Dendritic cell treated with granulocyte-macrophage colony-stimulating factor and Interleukin-4, amounts not matched to agents 40 ng/mL and 50 ng/mL, for 4 days (primary cell): ENCODE results near the gene FPR3.
"Not testable (repeated sequence)": the region's sequence is repeated elsewhere in the genome, so short reads cannot be mapped to it uniquely, and the experiment has no call there.

Source experiments
- H3K27ac Mint-ChIP-seq: one replicate; pipeline ENCODE4 v1.8.0; 2022; ENCODE audit warnings: mild to moderate bottlenecking, mixed read lengths
- H3K27me3 Mint-ChIP-seq: one replicate; pipeline ENCODE4 v1.8.0; 2022; ENCODE audit warnings: mild to moderate bottlenecking, mixed read lengths
- H3K36me3 Mint-ChIP-seq: one replicate; pipeline ENCODE4 v1.8.0; 2022; ENCODE audit warnings: low read depth, mixed read lengths
- H3K4me1 Mint-ChIP-seq: one replicate; pipeline ENCODE4 v1.8.0; 2022; ENCODE audit warnings: low read depth, mixed read lengths
- H3K4me3 Mint-ChIP-seq: one replicate; pipeline ENCODE4 v1.8.0; 2022; ENCODE audit warnings: mild to moderate bottlenecking, moderate library complexity, mixed read lengths
- H3K9me3 Mint-ChIP-seq: one replicate; pipeline ENCODE4 v1.8.0; 2022; ENCODE audit warnings: mixed read lengths
- intact Hi-C: fragments of 100-400 bp; cut with micrococcal nuclease; formaldehyde crosslinking; loops from one replicate; pipeline ENCODE4 v1.15.0; 2022

The FPR3 gene

DNA sequence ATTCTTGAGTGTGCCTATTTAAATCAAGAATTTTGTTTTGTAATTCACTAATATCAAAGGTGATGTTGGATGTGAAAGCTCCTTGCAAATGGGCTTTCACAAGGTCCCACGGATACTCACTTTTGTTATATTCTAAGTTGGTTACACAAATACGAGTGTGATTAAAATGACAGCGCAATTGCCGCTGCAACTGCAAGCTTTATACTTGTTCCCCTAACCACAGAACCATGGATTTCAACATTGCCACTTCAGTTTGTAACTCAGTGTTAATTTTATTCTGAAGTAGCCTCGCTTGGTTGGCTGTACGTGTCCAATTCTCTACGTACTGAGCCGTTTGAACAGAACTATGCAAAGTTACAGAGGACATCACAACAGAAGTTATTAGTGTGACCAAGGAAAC, 10.4 kb downstream of the FPR3 start:
- H3K4me3 Mint-ChIP-seq, H3K9me3 Mint-ChIP-seq, intact Hi-C loops, H3K27me3 Mint-ChIP-seq: not testable (repeated sequence)
- peaks cover 95% of the 10 kb centered on the region for H3K36me3 Mint-ChIP-seq
- peak overlapping the region; percentile 87 for H3K27ac Mint-ChIP-seq
- H3K4me1 Mint-ChIP-seq: peaks cover 85% of the 10 kb centered on the region

DNA sequence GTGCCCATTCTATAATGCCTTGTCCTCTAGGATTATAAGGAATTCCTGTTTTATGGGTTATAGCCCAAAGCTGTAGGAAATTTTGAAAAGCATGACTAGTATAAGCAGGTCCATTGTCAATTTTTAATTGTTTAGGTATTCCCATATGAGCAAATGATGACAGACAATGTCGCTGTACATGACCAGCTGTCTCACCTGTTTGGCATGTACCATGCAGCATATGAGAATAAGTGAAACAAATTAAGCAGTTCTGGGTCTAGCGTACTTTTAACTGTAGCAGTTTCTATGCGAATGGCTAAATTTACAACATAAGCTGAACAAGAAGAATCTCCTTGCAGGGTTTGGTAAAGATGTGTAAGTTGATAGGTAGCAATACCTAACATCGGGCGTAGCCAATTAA, 11.6 kb downstream of the FPR3 start:
- Mint-ChIP-seq H3K27ac (peak overlapping the region; percentile 87), H3K4me1 (peaks cover 90% of the 10 kb centered on the region), H3K36me3 (peaks cover 95% of the 10 kb centered on the region), H3K4me3 (peak overlapping the region; percentile 39)
- intact Hi-C loops, H3K9me3 Mint-ChIP-seq, H3K27me3 Mint-ChIP-seq: not testable (repeated sequence)

DNA sequence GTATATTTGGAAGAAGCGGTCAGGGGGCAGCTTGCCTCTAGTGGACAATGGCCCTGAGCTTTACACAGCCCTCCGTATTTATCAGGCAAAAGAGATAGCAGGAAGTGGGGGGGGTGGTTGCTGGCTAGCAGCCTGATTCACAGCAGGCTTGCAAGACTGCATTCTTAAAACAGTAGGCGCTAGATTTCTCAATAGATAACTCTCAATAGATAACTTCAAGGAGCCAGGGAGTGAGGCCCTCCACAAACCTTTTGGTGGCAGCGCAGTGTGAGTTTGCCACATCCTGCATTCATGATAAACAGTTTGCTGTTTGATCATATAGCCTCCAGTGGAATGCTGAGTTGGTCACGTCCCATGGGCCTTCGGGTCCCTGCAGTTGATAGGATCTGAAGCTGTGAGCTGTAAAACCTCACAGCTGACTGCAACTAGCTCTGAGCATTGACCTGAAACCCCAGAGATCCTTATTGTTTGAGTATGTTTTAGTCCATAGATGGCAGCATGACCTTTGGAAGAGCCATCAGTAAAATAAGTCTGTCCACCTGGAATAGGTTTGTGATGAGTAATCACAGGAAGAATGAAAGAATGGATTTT, 12.2 kb downstream of the FPR3 start:
- Mint-ChIP-seq H3K27me3 (no peaks in the 10 kb centered on the region), H3K4me1 (peaks cover 88% of the 10 kb centered on the region), H3K27ac (peak overlapping the region; percentile 87), H3K4me3 (peak overlapping the region; percentile 39), H3K9me3 (no peaks in the 10 kb centered on the region), H3K36me3 (peaks cover 92% of the 10 kb centered on the region)
- intact Hi-C loops: no loop called here

DNA sequence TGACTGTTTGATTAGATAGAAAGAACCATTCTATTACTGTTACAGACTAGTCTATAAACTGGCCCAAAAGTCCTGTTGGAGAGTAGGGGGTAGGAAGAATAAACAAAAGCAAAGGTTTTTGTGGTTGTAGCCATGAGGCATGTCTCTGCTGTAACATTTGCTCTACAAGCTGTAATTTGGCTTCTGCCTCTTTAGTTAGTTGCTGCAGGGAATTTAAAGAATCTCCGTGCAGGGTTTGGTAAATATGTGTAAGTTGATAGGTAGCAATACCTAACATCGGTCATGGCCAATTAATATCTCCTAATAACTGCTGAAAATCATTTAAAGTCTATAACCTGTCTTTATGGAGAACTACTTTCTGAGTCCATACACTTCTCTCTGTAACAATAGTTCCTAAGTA, 13.0 kb downstream of the FPR3 start:
- intact Hi-C loops: no loop called here
- no peaks in the 10 kb centered on the region for H3K9me3 Mint-ChIP-seq

DNA sequence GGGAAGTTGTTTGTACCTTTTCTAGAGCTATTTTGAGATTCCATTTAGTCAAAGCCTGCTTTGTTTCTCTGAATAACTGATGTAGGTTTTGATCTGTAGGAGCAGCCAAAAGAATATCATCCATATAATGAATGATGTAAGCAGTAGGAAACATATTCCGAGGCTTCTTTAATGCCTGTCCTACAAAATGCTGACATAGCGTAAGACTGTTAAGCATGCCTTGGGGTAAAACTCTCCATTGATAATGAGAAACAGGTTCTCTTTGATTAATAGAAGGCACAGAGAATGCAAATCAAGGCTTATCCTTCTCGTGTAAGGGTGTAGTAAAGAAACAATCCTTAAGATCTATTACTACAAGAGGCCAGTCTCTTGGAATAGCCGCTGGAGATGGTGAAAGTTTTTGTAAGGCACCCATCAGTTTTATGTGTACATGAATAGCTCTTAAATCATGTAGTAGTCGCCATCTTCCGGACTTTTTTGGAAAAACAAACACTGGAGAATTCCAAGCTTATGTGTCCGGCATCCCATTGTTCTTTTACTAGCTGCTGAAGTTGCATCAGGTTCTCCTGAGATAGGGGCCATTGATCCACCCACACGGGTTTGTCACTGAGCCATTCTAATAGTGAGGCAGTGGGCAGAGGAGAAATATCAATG, 13.5 kb downstream of the FPR3 start:
- Mint-ChIP-seq H3K27ac (peak overlapping the region; percentile 96), H3K4me3 (no peak overlapping the region), H3K4me1 (peaks cover 85% of the 10 kb centered on the region), H3K9me3 (no peaks in the 10 kb centered on the region), H3K36me3 (peaks cover 93% of the 10 kb centered on the region), H3K27me3 (no peaks in the 10 kb centered on the region)
- intact Hi-C loops: no loop called here

More for the DNA sequence above, 13.0 kb downstream of the FPR3 start:
- Mint-ChIP-seq H3K4me3 (peak overlapping the region; percentile 39), H3K4me1 (peaks cover 90% of the 10 kb centered on the region), H3K27ac (peak overlapping the region; percentile 87), H3K27me3 (no peaks in the 10 kb centered on the region), H3K36me3 (peaks cover 93% of the 10 kb centered on the region)

DNA sequence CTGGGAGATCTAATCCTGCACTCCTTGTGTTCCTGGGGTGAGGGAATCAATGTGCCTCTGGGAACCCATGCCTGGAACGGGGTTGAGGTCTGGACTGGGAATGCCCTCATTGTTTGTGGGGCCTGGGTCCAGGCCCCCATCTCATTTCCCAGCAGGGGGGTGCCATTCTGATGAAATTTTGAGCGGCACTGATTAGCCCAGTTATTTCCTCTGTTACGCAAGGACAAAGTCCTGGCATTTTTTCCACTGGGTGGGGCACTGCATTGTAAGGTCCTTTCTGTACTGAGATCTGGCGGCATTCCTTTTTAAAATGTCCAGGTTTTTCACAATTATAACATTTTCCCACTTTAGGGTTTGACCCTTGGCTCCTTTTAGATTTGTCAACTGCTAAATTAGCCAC, 14.8 kb downstream of the FPR3 start:
- Mint-ChIP-seq H3K9me3 (no peaks in the 10 kb centered on the region), H3K36me3 (peaks cover 93% of the 10 kb centered on the region), H3K27me3 (no peaks in the 10 kb centered on the region), H3K4me1 (peaks cover 81% of the 10 kb centered on the region), H3K27ac (peak overlapping the region; percentile 96), H3K4me3 (peak overlapping the region; percentile 57)
- intact Hi-C loops: no loop called here

DNA sequence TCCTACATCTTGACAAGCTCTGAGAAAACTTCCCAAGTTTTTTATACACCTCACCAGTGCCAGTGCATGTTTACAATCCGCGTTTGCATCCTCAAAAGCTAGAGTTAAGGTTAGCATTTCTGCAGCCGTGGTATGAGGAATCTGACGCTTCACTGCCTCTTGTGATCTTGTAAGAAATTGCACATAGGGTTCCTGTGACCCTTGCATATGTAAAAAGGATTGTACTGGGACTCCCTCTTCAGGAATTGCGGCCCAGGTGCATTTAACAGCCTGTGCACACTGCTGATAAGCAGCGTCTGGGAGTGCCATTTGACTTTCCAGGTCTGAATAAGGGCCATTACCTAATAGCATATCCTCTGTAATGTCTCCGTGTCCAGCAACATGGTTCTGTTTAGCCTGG, 15.3 kb downstream of the FPR3 start:
- no peaks in the 10 kb centered on the region for H3K27me3 Mint-ChIP-seq
- H3K4me3 Mint-ChIP-seq: peak overlapping the region; percentile 57
- H3K9me3 Mint-ChIP-seq: no peaks in the 10 kb centered on the region
- H3K27ac Mint-ChIP-seq: peak overlapping the region; percentile 96
- intact Hi-C loops: no loop called here
- peaks cover 81% of the 10 kb centered on the region for H3K4me1 Mint-ChIP-seq
- peaks cover 94% of the 10 kb centered on the region for H3K36me3 Mint-ChIP-seq

DNA sequence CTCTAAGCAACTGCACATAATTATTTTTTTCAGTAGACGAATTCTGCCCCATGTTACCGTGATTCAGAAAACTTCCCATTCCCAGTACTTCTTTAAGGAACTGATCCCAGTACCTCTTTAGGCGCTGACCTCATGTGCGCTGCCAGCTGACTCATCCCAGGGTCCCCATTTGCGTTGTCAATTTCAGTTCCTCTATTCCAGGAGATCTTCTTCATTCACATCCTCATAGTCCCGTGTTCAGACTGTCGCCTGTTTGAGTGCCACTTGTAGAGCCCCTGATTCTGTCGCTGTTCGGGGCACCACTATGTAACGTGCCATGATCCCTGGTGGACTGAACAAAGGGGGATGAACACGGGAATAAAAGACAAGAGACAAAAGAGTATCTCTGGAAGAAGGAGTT, 16.4 kb downstream of the FPR3 start:
- intact Hi-C loops: no loop called here
- peak overlapping the region; percentile 80 for H3K4me3 Mint-ChIP-seq
- peaks cover 81% of the 10 kb centered on the region for H3K4me1 Mint-ChIP-seq
- peak overlapping the region; percentile 96 for H3K27ac Mint-ChIP-seq
- H3K27me3 Mint-ChIP-seq: no peaks in the 10 kb centered on the region
- no peaks in the 10 kb centered on the region for H3K9me3 Mint-ChIP-seq
- peaks cover 96% of the 10 kb centered on the region for H3K36me3 Mint-ChIP-seq

DNA sequence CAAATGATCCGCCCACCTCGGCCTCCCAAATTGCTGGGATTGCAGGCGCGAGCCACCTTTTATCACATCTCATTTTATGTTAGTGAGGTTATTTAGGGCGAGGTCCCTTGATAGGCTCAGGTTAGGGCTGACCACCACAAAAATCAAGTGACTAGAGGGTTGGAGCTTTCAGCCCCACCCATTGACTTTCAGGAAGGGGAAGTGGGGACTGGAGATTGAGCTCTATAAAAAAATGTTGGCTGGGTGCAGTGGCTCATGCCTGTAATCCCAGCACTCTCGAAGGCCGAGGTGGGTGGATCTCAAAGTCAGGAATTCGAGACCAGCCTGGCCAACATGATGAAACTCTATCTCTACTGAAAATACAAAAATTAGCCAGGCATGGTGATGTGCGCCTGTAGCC, 20.1 kb downstream of the FPR3 start:
- Mint-ChIP-seq H3K27me3 (no peaks in the 10 kb centered on the region), H3K4me1 (peaks cover 80% of the 10 kb centered on the region), H3K9me3 (no peaks in the 10 kb centered on the region), H3K27ac (peak overlapping the region; percentile 87), H3K36me3 (peaks cover 97% of the 10 kb centered on the region), H3K4me3 (no peak overlapping the region)
- intact Hi-C loops: no loop called here

DNA sequence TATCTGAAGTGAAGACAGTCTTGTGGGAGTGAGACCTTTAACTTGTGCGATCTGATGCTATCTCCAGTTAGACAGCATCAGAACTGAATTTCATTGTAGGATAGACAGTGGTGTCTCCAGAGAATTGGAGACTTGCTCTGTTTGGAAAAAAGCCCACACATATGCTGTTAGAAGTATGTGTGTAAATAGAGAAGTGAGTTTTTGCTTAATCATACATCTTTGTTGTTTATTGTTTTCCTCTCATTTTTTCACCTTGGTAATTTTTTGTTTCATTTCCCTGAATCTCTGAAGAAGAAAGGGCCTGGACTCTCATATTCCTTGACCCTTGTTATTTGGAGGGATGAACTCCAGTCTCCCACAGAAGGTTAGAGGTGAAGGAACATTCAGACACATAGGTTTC, 21.8 kb downstream of the FPR3 start:
- no peak overlapping the region for H3K4me3 Mint-ChIP-seq
- H3K9me3 Mint-ChIP-seq: no peaks in the 10 kb centered on the region
- H3K36me3 Mint-ChIP-seq: peaks cover 97% of the 10 kb centered on the region
- intact Hi-C loops: no loop called here
- H3K27ac Mint-ChIP-seq: peak overlapping the region; percentile 87
- peaks cover 79% of the 10 kb centered on the region for H3K4me1 Mint-ChIP-seq
- no peaks in the 10 kb centered on the region for H3K27me3 Mint-ChIP-seq

DNA sequence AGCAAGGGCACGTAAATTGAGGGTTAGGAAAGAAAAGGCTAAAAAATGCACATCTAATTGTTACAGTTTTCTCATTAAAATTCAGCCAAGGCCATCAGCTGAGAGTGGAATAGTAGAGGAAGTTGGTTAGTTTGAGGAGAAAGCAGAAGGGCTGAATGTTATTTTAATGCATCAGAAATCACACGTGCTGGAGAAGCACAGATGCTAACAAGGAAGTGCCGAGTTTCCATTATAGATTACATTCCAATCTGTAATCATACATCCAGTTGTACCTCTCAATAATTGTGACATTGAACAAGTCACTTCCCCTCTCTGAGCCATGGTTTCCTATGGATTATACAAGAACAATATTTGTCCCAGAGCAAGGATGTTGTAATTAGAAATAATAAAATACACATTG, 25.1 kb downstream of the FPR3 start:
- Mint-ChIP-seq H3K4me1 (peaks cover 95% of the 10 kb centered on the region), H3K27ac (peak overlapping the region; percentile 82), H3K9me3 (no peaks in the 10 kb centered on the region), H3K27me3 (no peaks in the 10 kb centered on the region), H3K36me3 (peaks cover 100% of the 10 kb centered on the region), H3K4me3 (no peak overlapping the region)
- intact Hi-C loops: loop anchor here (5.0 kb wide), 1 partner anchor 38 kb away; no protein-coding TSS in a partner anchor

DNA sequence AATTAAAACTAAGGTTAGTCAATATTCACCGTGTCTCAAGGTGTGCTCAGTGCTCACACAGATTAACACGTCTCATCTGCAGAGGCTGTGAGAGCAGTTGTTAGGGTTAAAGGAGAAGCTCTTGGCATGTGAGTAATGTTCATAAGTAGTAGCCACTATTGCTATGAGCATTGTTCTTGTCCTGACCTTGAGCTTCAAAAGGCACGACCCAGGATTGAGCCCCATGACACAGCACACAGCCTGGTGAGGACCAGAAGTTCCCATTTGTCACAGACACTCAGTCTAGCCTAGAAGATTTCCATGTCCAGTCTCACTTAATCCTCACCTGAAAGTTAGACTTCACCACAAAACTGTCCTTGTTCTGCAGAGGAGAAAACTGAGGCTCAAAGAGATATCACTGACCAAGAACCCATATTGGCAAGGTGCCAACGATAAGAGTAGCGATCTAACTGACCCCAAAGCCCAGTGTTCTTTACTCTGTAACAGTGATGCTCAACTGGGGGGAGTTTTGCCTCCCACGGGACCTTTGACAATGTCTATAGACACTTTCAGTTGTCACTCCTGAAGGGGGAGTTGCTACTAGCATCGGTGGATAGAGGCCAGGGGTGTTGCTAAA, 26.0 kb downstream of the FPR3 start:
- intact Hi-C loops: loop anchor here (5.0 kb wide), 1 partner anchor 39 kb away; no protein-coding TSS in a partner anchor
- peaks cover 100% of the 10 kb centered on the region for H3K36me3 Mint-ChIP-seq
- no peaks in the 10 kb centered on the region for H3K27me3 Mint-ChIP-seq
- H3K27ac Mint-ChIP-seq: peak overlapping the region; percentile 82
- peaks cover 94% of the 10 kb centered on the region for H3K4me1 Mint-ChIP-seq
- H3K9me3 Mint-ChIP-seq: no peaks in the 10 kb centered on the region
- peak overlapping the region; percentile 28 for H3K4me3 Mint-ChIP-seq

DNA sequence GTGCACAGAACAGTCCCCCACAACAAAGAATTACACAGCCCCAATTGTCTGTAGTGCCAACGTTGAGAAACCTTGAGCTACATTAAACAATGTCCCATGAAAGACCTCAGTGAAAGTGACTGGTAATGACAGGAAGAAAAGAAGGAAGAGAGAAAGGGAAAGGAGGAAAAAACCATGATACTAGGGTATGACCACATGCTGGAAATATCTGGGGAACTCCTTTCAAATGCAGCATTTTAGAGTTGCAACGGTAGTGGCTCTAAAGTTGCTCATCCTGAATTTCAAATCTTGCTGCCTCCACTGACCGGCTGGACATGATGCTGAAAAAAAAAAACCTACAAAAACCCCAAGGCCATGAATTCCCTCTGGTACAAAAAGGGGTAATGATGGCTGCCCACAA, 26.5 kb downstream of the FPR3 start:
- Mint-ChIP-seq H3K9me3 (no peaks in the 10 kb centered on the region), H3K27me3 (no peaks in the 10 kb centered on the region), H3K4me3 (no peak overlapping the region), H3K4me1 (peaks cover 94% of the 10 kb centered on the region), H3K27ac (peak overlapping the region; percentile 82), H3K36me3 (peaks cover 100% of the 10 kb centered on the region)
- intact Hi-C loops: loop anchor here (5.0 kb wide), 1 partner anchor 39 kb away; no protein-coding TSS in a partner anchor

DNA sequence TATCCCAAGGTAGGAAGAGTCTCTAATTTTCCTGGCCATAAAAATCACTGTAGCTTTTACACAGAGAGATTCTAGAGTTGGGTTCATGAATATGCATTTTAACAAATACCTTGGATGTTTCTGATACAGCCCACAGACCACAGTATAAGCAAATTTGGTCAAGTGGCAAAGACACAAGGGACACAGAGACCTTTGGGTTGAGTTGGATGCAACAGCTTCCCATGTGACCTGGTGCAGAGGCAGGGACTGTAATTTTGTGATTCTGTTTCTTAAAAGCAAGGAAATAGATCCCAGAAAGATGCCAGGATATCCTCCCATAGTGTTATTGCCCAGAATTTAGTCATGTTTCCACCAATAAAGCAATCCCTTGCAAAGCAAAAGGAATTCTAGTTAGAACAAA, 27.0 kb downstream of the FPR3 start:
- Mint-ChIP-seq H3K27ac (peak overlapping the region; percentile 82), H3K4me1 (peaks cover 94% of the 10 kb centered on the region), H3K4me3 (no peak overlapping the region), H3K9me3 (no peaks in the 10 kb centered on the region), H3K36me3 (peaks cover 100% of the 10 kb centered on the region), H3K27me3 (no peaks in the 10 kb centered on the region)
- intact Hi-C loops: loop anchor here (5.0 kb wide), 1 partner anchor 40 kb away; no protein-coding TSS in a partner anchor
